Loucy (cell line): ENCODE results near the gene ZNF341.

Experiments used
- EZH2phosphoT487 ChIP-seq: fragments of 200-600 bp; IDR thresholded peaks from 2 replicates; pipeline ENCODE4 v1.6.1; 2018; ENCODE audit warnings: antibody characterized with exemption, mild to moderate bottlenecking, moderate library complexity, borderline replicate concordance
- TF ChIP-seq, protein P1 (sequence below): fragments of 200-600 bp; sonication (generic); conservative IDR thresholded peaks from 2 replicates; pipeline ENCODE4 v1.5.1; 2014; ENCODE audit warnings: mild to moderate bottlenecking, antibody characterized with exemption, low read length

DNA sequence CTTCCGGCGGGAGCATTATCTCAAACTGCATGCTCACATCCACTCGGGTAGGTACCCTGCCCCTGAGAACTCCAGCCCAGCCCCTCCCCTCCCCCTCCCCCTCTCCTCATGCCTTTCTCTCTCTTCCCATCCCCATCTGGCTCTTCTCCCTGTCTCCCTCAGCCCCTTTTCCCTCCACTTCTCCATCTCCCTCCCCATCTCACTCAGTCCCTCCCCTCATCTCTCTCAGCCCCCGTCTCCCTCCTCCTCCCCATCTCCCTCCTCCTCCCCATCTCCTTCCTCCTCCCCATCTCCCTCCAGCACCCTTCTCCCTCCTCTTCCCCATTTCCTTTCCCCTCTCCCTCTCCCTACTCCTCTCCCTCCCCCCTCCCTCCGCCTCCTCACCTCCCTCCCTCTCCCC, 52.0 kb downstream of the ZNF341 start:
- TF ChIP-seq, protein P1, sequence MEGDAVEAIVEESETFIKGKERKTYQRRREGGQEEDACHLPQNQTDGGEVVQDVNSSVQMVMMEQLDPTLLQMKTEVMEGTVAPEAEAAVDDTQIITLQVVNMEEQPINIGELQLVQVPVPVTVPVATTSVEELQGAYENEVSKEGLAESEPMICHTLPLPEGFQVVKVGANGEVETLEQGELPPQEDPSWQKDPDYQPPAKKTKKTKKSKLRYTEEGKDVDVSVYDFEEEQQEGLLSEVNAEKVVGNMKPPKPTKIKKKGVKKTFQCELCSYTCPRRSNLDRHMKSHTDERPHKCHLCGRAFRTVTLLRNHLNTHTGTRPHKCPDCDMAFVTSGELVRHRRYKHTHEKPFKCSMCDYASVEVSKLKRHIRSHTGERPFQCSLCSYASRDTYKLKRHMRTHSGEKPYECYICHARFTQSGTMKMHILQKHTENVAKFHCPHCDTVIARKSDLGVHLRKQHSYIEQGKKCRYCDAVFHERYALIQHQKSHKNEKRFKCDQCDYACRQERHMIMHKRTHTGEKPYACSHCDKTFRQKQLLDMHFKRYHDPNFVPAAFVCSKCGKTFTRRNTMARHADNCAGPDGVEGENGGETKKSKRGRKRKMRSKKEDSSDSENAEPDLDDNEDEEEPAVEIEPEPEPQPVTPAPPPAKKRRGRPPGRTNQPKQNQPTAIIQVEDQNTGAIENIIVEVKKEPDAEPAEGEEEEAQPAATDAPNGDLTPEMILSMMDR, result no peak
- TF ChIP-seq EZH2phosphoT487, result no peak
